ENCODE measurements around the gene ZBTB42.

The ZBTB42 gene

DNA sequence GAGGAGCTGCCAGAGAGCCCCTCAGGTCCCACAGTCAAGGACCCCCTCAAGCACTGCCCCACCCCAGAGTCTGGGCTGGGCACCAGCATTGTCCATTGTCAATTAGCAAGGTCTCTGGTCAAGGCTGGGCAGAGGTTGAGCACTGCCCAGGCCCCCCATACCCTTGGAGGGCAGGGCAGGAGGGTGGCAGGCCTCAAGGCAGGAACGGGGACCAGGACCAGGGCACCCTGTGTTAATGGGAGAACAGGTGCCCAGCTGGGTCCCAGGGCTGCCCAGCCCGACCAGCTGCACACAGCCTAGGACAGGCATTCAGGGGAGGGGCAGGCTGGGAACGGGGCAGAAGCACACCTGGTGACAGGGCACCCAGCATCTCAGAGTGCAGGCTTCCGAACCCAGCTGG is 29.5 kb upstream of the ZBTB42 start:
- H3K27ac ChIP-seq (ENCODE audit: low read depth, low read length): no peak overlapping the region
- no peak overlapping the region for H3K9ac ChIP-seq (ENCODE audit: low read length)
- H3K36me3 ChIP-seq (ENCODE audit: insufficient read depth, low read length): peaks cover 17% of the 10 kb centered on the region
- no peaks in the 10 kb centered on the region for H3K27me3 ChIP-seq (ENCODE audit: control insufficient read depth in 1 of 2, insufficient read depth in 2 of 2, low read length in 2 of 2)
- peaks cover 7% of the 10 kb centered on the region for H3K4me1 ChIP-seq (ENCODE audit: insufficient read depth, low read length)
- H3K4me3 ChIP-seq (ENCODE audit: low read depth in 1 of 2, low read length in 2 of 2): no peak overlapping the region
- no peaks in the 10 kb centered on the region for H3K9me3 ChIP-seq (ENCODE audit: low read length)

DNA sequence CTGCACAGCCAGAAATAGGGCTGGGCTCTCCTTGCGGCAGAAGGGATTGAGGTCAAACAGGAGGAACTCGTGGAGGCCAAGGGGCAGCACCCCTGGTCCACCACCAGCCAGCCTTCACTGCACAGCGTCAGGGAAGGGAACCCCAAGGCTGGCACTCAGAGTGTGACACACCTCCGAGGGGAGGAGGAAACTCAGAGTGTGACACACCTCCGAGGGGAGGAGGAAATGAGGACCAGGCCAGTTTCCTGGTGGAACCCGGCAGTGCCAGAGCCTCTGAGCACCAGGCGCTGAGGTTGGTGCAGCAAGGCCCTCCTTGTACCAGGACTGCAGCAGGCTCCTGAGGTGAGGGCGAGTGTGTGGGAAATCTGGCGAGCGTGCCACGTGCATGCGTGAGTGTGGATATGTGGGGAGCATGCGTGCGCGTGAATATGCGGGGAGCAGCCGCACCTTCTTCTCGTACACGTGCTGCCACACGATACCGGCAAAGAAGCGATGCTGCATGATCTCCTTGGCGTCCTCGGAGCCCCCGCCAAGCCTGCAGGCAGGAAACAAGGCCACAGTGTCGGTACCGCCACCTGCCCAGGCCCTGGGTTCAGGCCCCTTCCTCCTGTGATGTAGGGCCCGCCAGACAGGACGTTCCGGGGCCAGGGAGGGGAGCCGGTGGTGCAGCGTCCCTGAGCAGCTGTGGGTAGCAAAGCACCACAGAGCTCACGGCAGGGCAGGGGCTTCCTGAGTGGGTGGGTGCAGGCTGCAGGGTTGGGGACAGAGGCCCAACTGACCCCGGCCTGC is 28.8 kb upstream of the ZBTB42 start:
- H3K27ac ChIP-seq (ENCODE audit: low read depth, low read length): no peak overlapping the region
- H3K27me3 ChIP-seq (ENCODE audit: control insufficient read depth in 1 of 2, insufficient read depth in 2 of 2, low read length in 2 of 2): no peaks in the 10 kb centered on the region
- H3K36me3 ChIP-seq (ENCODE audit: insufficient read depth, low read length): peaks cover 17% of the 10 kb centered on the region
- no peak overlapping the region for H3K9ac ChIP-seq (ENCODE audit: low read length)
- H3K4me3 ChIP-seq (ENCODE audit: low read depth in 1 of 2, low read length in 2 of 2): no peak overlapping the region
- peaks cover 7% of the 10 kb centered on the region for H3K4me1 ChIP-seq (ENCODE audit: insufficient read depth, low read length)
- no peaks in the 10 kb centered on the region for H3K9me3 ChIP-seq (ENCODE audit: low read length)

DNA sequence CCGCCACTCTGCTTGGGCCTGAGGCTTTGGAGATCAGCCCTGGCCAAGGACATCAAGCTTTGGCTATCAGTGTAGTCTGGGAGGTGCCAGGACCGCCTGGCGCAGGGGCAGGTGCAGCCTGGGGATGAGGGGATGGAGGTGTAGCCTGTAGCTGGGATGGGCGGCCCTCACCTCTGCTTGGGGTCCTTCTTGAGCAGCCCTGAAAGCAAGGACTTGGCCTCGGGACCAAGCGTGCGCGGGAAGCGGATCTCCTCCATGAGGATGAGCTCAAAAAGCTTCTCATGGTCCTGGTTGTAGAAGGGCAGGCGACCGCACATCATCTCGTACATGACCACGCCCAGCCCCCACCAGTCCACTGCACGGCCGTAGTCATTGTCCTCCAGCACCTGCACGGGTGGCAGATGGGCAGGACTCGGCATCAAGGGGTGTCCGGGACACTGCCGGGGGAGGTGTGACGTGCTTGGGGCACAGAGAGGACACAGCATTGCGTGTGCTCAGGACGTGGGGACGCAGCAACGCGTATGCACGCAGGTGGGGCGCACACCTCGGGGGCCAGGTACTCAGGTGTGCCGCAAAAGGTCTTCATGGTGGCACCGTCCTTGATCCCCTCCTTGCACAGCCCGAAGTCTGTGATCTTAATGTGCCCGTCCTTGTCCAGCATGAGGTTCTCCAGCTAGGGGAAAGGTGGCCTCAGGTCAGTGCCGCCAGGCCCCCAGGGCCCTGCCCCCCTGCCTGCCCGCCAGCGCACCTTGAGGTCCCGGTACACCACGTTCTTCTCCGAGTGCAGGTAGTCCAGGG is 28.0 kb upstream of the ZBTB42 start:
- Histone ChIP-seq H3K9ac (ENCODE audit: low read length) (no peak overlapping the region), H3K9me3 (ENCODE audit: low read length) (no peaks in the 10 kb centered on the region), H3K27ac (ENCODE audit: low read depth, low read length) (no peak overlapping the region), H3K27me3 (ENCODE audit: control insufficient read depth in 1 of 2, insufficient read depth in 2 of 2, low read length in 2 of 2) (no peaks in the 10 kb centered on the region), H3K4me3 (ENCODE audit: low read depth in 1 of 2, low read length in 2 of 2) (no peak overlapping the region), H3K36me3 (ENCODE audit: insufficient read depth, low read length) (peaks cover 17% of the 10 kb centered on the region), H3K4me1 (ENCODE audit: insufficient read depth, low read length) (peaks cover 7% of the 10 kb centered on the region)

DNA sequence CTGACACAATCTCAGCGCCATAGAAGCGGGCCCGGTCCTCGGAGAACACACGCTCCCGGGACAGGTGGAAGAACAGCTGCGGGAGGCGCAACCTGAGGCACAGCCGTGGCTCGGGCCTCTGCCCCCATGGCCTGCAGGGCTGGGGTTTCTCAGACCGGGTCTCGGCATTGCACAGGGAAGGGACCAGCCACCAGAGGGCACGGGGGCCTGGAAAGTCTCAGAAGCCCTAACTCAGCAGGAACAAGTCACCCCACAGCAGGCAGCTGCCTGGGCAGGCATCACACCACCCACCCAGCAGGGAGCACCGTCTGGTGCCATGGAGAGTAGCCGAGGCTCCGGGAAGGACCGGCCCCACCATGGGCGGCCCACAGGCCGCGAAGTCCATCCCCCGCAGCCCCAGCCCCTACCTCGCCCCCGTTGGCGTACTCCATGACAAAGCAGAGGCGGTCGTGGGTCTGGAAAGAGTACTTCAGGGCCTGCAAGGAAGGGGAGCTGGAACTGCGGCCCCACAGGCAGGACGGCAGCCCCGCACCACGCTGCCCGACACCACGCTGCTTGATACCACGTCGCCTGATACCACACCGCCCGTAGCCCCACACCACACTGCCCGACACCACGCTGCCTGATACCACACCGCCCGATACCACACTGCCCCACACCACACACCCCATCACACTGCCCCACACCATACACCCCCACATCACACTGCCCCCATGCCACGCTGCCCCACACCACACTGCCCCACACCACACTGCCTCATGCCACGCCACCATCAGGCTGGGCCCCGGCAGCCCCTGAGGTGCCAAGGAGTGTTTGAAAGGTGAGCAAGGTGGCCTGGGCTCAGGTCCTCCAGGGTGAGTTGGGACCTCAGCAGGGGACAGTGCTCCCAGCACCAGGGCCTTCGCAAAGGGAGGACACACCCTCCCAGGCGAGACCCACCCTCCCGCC is 27.1 kb upstream of the ZBTB42 start:
- H3K36me3 ChIP-seq (ENCODE audit: insufficient read depth, low read length): peaks cover 17% of the 10 kb centered on the region
- H3K27ac ChIP-seq (ENCODE audit: low read depth, low read length): no peak overlapping the region
- no peak overlapping the region for H3K9ac ChIP-seq (ENCODE audit: low read length)

DNA sequence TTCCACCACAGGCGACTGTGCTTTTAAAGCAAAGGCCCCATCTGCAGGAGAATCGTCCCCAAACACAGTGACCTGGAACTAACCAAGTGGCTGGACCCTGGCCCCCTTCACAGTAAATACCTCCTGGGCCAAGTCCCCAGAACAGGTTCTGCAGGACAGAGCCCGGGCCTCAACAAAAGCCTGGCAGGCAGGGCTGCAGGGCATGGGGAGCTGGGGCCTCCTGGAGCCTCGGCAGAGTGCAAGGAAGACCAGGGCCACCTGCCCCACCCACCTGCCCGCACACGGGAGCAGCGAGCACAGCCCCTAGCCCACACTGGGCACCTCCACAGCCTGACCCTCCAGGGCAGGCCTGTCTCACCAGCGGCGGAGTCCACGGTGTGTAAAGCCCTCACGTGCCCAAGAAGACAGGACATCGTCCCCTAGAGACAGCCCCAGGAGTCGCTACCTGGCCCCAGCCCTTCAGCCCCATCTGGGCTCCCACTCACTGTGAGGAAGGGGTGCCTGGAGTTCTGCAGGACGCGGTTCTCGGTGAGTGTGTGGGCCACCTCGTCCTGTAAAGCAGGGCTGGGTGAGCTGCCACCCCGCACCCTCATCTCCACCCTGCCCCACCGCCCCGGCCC is 26.3 kb upstream of the ZBTB42 start:
- Histone ChIP-seq H3K4me1 (ENCODE audit: insufficient read depth, low read length) (no peaks in the 10 kb centered on the region), H3K9me3 (ENCODE audit: low read length) (no peaks in the 10 kb centered on the region), H3K27ac (ENCODE audit: low read depth, low read length) (no peak overlapping the region), H3K36me3 (ENCODE audit: insufficient read depth, low read length) (peaks cover 17% of the 10 kb centered on the region), H3K4me3 (ENCODE audit: low read depth in 1 of 2, low read length in 2 of 2) (no peak overlapping the region), H3K27me3 (ENCODE audit: control insufficient read depth in 1 of 2, insufficient read depth in 2 of 2, low read length in 2 of 2) (no peaks in the 10 kb centered on the region), H3K9ac (ENCODE audit: low read length) (no peak overlapping the region)

More for the DNA sequence above, 27.1 kb upstream of the ZBTB42 start:
- no peak overlapping the region for H3K4me3 ChIP-seq (ENCODE audit: low read depth in 1 of 2, low read length in 2 of 2)
- H3K27me3 ChIP-seq (ENCODE audit: control insufficient read depth in 1 of 2, insufficient read depth in 2 of 2, low read length in 2 of 2): no peaks in the 10 kb centered on the region
- H3K9me3 ChIP-seq (ENCODE audit: low read length): no peaks in the 10 kb centered on the region
- H3K4me1 ChIP-seq (ENCODE audit: insufficient read depth, low read length): peaks cover 2% of the 10 kb centered on the region

DNA sequence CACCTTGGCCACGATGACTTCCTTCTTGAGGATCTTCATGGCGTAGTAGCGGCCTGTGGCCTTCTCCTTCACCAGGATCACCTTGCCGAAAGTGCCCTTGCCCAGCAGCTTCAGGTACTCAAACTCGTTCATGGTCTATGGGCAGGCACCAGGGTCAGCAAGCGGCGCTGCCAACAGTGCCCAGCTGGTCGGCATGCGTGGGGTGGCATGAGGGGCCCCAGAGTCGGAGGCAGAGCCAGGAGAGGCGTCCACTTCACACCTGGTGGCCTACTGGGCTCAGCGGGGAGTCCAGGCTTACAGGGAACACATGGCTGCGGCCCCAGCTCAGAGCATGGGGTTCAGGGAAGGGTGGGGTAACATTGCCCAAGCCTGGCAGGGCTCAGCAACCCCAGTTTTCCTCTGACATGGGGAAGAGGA is 25.8 kb upstream of the ZBTB42 start:
- Histone ChIP-seq H3K4me3 (ENCODE audit: low read depth in 1 of 2, low read length in 2 of 2) (no peak overlapping the region), H3K4me1 (ENCODE audit: insufficient read depth, low read length) (no peaks in the 10 kb centered on the region), H3K27ac (ENCODE audit: low read depth, low read length) (no peak overlapping the region), H3K9ac (ENCODE audit: low read length) (no peak overlapping the region), H3K36me3 (ENCODE audit: insufficient read depth, low read length) (peaks cover 17% of the 10 kb centered on the region), H3K27me3 (ENCODE audit: control insufficient read depth in 1 of 2, insufficient read depth in 2 of 2, low read length in 2 of 2) (no peaks in the 10 kb centered on the region), H3K9me3 (ENCODE audit: low read length) (no peaks in the 10 kb centered on the region)

DNA sequence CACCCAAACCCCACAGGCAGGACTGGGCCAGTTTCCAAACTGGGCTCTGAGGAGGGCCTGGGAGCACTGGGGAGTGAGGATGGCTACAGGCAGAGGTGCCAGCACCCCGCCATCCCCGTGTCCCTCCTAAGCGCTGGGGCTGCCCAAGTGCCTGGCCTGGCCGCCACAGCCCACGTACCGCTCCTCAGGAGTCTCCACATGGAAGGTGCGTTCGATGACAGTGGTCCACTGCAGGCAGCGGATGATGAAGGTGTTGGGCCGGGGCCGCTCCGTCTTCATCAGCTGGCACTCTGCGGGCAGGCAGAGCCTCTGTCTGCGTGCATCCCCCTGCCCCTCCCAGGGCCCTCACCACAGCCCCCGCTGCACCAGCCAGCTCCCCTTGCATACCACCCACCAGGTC is 24.4 kb upstream of the ZBTB42 start:
- no peak overlapping the region for H3K9ac ChIP-seq (ENCODE audit: low read length)
- no peak overlapping the region for H3K4me3 ChIP-seq (ENCODE audit: low read depth in 1 of 2, low read length in 2 of 2)
- H3K4me1 ChIP-seq (ENCODE audit: insufficient read depth, low read length): no peaks in the 10 kb centered on the region
- H3K36me3 ChIP-seq (ENCODE audit: insufficient read depth, low read length): peaks cover 7% of the 10 kb centered on the region
- no peaks in the 10 kb centered on the region for H3K27me3 ChIP-seq (ENCODE audit: control insufficient read depth in 1 of 2, insufficient read depth in 2 of 2, low read length in 2 of 2)
- H3K27ac ChIP-seq (ENCODE audit: low read depth, low read length): no peak overlapping the region
- no peaks in the 10 kb centered on the region for H3K9me3 ChIP-seq (ENCODE audit: low read length)

DNA sequence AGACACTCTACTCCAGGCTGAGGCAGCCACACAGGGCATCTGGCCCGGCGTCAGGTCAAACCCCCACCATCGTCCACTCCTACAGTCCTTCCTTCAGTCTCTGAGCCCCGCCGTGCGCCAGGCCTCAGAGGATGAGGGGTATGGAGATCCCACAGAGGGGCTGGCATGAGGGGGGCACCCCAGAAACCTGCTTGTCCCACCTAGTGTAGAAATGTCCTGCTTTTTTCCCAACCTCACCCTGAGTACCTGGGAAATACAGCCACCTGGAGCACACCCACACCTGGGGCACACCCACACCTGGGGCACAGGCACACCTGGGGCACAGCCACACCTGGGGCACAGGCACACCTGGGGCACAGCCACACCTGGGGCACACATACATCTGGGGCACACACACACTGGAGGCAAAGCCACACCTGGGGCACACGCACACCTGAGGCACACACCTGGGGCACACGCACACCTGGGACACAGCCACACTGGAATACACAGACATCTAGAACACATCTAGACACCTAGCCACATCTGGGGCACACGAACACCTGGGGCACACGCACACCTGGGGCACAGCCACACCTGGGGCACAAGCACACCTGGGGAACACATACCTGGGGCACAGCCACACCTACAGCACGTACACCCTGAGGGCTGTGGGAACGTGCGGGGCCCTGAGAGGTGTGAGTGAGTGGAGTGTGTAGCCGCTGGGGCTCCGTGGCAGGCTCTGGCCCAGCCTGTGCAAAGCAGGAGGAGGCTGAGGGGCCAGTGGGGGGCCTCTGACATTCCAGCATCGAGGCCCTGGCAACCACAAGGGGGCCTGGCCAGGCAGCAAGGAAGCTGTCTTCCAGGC is 23.7 kb upstream of the ZBTB42 start:
- Histone ChIP-seq H3K27me3 (ENCODE audit: control insufficient read depth in 1 of 2, insufficient read depth in 2 of 2, low read length in 2 of 2) (no peaks in the 10 kb centered on the region), H3K4me1 (ENCODE audit: insufficient read depth, low read length) (no peaks in the 10 kb centered on the region), H3K27ac (ENCODE audit: low read depth, low read length) (no peak overlapping the region), H3K36me3 (ENCODE audit: insufficient read depth, low read length) (peaks cover under 1% of the 10 kb centered on the region), H3K9me3 (ENCODE audit: low read length) (no peaks in the 10 kb centered on the region), H3K4me3 (ENCODE audit: low read depth in 1 of 2, low read length in 2 of 2) (no peak overlapping the region), H3K9ac (ENCODE audit: low read length) (no peak overlapping the region)

DNA sequence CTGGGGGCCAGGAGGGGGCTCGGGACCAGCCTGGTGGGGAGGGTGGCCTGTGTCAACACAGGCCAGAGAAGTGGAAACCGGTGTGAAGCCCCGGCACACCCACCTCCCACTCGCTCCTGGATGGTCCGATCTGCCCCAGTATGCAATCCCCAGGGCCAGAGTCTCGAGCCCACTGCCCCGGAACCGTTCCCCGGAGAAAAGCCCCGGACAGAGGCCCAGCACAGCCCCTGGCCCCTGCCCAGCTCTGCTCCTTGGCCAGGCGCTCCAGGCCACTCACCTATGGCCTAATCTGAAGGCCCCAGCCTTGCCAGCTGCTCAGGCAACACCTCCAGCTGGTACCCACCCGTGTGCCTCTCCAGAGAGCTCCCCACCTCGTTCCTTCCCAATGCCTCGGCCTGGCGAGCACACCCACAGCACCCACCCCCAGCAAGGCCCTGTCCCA is 23.1 kb upstream of the ZBTB42 start:
- H3K36me3 ChIP-seq (ENCODE audit: insufficient read depth, low read length): no peaks in the 10 kb centered on the region
- no peak overlapping the region for H3K9ac ChIP-seq (ENCODE audit: low read length)
- H3K4me1 ChIP-seq (ENCODE audit: insufficient read depth, low read length): no peaks in the 10 kb centered on the region
- no peaks in the 10 kb centered on the region for H3K9me3 ChIP-seq (ENCODE audit: low read length)
- H3K4me3 ChIP-seq (ENCODE audit: low read depth in 1 of 2, low read length in 2 of 2): no peak overlapping the region
- no peak overlapping the region for H3K27ac ChIP-seq (ENCODE audit: low read depth, low read length)
- no peaks in the 10 kb centered on the region for H3K27me3 ChIP-seq (ENCODE audit: control insufficient read depth in 1 of 2, insufficient read depth in 2 of 2, low read length in 2 of 2)

DNA sequence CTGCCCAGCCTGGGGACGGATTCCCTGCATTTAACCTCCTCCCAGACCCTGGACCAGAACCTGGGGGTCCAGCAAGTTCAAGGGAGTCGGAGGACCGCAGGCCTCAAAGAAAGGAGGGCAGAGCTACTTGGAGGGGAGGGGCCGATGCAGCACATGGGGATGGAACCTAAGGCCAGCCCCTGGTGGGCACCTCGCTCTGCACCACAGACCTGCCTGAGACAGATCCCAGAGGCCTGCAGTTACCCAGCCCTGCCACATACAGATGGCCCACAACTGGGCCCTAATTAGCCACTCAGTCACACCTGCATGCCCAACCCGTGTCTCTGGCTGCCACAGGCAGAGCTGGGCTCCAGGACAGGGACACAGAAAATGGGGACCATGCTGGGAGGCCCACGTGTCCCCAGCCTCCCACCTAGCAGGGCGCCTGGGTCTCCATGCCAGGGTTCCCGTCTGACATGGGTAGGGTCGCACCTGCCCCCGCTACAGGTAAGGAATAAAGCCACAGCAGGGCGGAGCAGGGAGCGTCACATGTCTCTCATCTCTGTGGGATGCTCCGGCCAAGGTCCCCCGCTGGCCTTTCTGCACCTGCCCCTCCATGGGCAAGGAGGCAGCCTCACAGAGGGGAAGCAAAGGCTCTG is 22.1 kb upstream of the ZBTB42 start:
- H3K9me3 ChIP-seq (ENCODE audit: low read length): no peaks in the 10 kb centered on the region
- no peak overlapping the region for H3K4me3 ChIP-seq (ENCODE audit: low read depth in 1 of 2, low read length in 2 of 2)
- no peaks in the 10 kb centered on the region for H3K27me3 ChIP-seq (ENCODE audit: control insufficient read depth in 1 of 2, insufficient read depth in 2 of 2, low read length in 2 of 2)
- H3K4me1 ChIP-seq (ENCODE audit: insufficient read depth, low read length): no peaks in the 10 kb centered on the region
- H3K36me3 ChIP-seq (ENCODE audit: insufficient read depth, low read length): no peaks in the 10 kb centered on the region
- H3K9ac ChIP-seq (ENCODE audit: low read length): no peak overlapping the region
- no peak overlapping the region for H3K27ac ChIP-seq (ENCODE audit: low read depth, low read length)

All from muscle layer of colon (tissue), 2 donors.